ENCODE data around the gene GAB1.
A peak's percentile ranks its signal among the peaks of the same experiment; 100 is the strongest.

The GAB1 gene

DNA sequence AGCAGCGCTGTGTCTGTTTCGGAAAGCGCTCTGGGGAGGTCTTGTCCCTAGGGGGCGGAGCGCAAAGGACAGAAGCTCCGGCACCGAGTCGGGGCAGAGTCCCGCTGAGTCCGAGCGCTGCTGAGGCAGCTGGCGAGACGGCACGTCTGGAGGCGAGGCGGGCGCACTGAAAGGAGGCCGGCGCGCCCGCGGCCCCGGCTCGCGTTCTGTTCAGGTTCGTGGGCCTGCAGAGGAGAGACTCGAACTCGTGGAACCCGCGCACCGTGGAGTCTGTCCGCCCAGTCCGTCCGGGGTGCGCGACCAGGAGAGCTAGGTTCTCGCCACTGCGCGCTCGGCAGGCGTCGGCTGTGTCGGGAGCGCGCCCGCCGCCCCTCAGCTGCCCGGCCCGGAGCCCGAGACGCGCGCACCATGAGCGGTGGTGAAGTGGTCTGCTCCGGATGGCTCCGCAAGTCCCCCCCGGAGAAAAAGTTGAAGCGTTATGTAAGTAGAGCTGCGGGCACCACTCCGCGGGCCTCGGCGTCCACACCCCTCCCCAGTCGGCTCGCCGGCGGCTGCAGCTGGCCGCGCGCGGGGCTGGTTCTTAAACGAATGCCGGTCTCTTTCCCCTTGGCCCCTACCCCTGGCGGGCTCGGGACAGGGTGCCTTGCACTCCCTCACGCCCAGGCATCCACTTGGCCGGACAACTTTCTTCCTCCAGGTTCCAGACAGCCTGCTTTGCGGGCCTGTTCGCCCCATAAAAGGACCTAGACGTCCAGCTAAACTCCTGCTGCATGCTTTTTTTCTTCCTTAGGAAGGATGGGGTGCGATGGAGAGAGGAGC, at the start of gene GAB1:
GAB1 (plus strand) TSS at position 96 of the 819 bp plus-strand sequence; CDS start at position 409, 313 bp downstream.
- peak; percentile 81 for DNase-seq (ENCODE audit: low spot score)

DNA sequence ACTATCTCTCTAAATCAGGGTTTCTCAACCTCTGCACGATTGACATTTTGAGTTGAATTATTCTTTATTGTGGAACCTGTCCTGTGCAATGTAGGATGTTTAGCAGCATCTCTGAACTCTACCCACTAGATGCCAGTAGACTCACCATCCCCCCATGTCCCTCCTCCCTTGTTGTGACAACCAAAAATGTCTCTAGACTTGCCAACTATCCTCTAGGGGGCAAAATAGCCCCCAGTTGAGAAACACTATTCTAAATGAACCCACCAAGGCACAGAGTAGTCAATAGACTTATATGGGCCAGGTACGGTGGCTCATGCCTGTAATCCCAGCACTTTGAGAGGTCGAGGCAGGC, 49.1 kb upstream of the GAB1 start:
- DNase-seq (ENCODE audit: low spot score), result no peak

DNA sequence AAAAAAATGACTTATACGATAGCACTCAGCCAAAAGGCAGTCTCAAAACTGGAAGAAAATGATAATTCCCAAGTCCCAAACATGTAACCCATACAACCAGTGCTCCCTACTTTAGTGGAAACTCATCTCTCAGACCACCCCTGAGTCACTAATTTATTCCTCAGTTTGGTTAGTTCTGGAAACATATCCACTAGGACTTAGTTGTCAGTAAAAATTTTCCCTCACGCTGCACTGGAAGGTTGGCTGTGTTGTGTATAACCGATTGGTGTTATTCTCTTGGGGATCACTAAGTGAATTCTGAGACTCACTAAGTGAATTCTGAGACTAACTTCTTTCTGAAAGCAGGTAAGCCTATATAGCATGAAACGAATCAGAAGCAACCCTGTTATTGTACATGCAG, 48.5 kb upstream of the GAB1 start:
- no peak for DNase-seq (ENCODE audit: low spot score)

DNA sequence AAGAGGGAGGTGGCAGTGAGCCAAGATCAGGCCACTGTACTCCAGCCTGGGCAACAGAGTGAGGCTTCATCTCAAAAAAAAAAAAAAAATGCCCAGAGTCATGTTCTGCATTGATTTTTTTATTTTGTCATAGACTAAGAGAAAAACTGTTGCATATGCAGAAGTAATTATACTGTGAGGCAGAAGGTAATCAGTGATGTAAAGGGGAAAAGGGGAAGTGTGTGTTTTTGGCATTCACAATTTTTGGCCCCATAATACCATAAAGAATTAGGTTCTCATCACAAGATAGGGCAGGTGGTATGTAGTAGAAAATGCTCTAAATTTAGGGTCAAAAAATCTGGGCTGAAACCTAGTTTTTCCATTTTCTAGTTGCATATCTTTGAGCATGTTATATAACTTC, 47.3 kb upstream of the GAB1 start:
- DNase-seq (ENCODE audit: low spot score), result no peak

DNA sequence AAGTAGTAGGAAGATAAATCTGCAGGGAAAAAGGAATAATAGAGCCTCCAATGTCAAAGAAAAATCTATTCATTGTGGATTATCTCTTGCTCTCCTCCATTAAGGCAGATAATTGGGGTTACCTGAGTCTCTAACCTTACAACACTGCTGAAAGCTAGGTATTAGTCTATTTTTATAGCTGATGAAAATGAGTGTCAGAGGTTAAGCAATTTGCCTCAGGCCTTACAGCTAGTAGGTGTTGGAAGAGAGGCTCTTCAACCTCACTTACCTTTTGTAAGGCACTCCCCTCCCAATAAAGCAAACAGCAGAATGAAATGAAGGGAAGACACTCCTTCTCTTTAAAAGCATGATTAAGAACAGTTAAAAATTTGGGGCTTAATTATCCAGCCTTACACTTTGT, 45.4 kb upstream of the GAB1 start:
- DNase-seq (ENCODE audit: low spot score), result no peak

DNA sequence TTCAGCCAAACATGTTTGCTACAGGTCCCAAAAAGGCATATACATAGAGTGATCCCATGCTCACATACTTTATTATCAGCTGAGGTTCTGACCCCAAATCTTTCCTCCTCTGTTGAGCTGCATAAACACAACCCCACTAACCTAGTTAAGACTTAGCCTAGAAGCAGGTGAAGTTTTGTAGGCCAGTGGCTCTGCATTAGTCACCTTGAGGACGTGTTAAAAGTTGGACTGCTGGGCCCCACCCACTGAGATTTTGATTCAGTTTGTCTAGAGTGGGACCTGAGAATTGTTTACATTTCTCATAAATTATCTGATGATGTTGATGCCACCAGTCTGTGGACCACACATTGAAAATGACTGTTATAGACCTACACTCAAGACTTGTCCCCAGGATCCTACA, 43.8 kb upstream of the GAB1 start:
- no peak for DNase-seq (ENCODE audit: low spot score)

DNA sequence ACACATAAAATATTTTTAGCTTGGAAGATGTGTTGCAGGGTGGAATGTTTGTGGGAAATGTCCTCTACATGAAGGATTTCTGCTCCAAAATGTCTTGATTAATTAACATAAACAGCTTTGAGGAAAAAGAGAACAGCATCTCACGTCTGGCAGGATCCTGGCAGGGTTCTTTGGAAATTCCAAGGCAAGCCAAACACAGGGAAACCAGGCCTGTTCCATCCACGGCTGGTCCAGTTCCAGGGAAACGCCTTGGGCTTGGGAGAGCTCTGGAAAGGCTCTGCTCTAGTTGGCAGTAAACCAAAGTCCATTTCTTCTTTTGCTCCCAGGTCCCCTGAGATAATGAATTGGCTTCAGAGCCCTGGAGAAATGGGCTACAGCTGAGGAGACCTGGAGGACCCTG, 42.4 kb upstream of the GAB1 start:
- DNase-seq (ENCODE audit: low spot score), result peak; percentile 24

DNA sequence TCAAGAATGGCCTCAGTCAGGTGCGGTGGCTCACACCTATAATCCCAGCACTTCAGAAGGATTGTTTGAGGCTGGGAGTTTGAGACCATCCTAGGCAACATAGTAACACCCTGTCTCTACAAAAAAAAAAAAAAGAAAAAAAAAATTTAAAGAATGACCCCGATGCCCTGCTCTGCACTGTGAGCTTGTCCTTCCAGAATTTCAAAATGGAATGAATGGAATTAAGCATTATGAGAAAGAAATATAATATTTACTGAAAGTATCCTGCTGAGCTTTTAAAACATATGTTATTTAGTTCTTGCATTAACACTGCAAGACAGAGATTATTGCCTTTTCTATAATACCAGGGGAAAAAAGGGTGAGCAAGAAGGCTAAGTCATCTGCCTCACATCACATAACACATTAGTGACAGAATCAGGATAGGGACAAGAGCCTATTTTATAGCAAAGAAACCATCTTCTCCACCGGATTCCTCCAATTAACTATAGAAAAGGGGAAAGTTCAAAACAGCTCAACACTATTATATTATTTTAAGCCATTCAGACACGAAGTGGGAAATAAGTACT, 41.9 kb upstream of the GAB1 start:
- no peak for DNase-seq (ENCODE audit: low spot score)

DNA sequence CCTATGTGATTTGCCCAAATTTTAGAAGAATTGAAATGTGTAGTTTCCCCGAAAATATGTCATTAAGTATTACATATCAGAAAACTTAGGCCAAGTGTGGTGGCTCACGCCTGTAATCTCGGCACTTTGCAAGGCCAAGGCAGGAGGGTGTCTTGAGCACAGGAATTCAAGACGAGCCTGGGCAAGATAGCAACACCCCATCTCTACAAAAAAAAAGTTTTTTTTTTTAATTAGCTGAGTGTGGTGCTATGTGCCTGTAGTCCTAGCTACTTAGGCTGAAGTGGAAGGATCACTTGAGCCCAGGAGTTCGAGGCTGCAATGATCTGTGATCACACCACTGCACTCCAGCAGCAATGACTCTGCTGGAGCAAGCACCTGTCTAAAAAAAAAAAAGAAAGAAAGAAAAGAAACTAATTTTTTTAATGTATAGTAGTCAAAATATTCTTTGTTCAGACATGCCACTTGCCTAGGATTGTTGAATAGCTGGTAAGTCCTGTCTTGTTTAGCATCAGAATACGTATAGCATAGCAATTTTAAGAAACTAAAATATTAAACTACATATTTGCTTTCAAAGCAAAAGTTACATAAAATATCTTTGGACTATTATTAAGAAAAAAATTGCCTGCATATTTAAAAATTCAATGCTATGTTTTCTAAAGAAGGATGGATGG, 40.1 kb upstream of the GAB1 start:
- DNase-seq (ENCODE audit: low spot score), result no peak

DNA sequence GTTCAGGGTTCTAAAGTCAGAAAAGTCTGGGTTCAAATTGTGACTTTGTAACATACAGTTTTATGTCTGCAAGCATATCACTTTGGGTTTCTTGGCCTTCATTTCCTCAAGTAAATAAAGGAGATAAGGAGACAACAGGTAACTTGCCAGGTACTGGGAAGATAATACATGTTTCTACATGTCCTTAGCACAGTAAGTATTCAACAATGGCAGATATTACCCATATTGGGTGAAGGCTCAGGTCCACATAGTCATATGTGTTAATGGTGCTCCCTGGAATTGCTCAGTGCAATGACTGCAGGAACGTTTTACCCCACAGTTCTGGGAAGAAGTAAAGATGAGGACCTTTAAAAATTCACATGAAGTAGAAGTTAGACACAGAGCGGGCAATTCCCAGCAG, 35.8 kb upstream of the GAB1 start:
- no peak for DNase-seq (ENCODE audit: low spot score)

DNA sequence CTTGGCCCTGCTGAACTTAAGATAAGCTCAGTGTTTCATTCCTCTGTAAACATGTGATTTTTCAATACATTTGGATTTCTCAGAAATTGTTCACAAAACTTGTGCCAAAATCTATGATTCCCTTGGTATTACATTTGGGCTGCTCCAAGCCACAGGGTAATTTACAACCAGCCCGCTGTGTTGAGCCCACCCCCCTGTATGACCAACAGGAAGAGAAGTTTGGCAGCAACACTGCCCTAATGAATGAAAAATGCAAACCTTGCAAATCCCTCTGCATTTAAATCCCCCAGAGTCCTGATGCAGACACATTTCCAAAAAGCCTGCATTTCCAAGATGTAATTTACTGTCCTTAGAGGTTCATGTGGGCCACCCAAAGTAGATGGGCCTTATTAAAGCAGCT, 34.1 kb upstream of the GAB1 start:
- no peak for DNase-seq (ENCODE audit: low spot score)

DNA sequence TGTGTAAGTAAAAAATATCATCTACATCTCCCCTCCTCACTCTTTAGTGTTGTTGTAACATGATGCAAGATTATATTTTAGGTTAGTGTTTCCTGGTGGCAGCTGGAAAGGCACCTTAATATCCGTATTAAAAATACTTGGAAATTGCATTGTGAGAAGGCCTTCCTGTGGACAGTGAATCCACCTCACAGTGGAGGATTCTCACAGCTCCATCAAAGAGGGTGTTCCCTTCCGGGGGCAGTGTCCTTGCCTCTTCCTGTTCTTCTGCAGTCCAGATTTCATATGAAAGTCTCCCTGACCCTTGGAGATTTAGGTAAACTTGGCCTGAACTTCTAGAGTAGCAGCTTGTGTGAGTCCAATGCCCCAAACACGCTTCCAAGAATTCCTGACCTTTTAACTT, 29.9 kb upstream of the GAB1 start:
- no peak for DNase-seq (ENCODE audit: low spot score)

DNA sequence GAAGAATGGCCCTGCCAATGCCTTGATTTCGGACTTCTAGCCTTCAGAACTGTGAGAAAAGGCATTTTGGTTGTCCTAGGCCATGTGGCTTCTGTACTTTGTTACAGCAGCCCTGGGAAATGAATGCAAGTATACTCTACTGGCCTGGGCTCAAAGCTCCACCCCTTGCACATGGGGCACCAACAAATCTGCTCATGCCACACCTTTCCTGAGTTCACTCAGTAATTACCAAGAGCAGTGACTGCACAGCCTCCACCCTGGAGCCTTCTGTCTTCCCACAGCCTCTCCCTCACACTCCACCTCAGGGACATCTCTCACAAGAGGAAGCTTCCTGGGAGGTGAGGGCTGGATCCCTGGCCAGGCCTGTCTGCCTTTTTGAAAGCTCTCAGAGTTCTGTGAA, 29.1 kb upstream of the GAB1 start:
- DNase-seq (ENCODE audit: low spot score), result no peak

DNA sequence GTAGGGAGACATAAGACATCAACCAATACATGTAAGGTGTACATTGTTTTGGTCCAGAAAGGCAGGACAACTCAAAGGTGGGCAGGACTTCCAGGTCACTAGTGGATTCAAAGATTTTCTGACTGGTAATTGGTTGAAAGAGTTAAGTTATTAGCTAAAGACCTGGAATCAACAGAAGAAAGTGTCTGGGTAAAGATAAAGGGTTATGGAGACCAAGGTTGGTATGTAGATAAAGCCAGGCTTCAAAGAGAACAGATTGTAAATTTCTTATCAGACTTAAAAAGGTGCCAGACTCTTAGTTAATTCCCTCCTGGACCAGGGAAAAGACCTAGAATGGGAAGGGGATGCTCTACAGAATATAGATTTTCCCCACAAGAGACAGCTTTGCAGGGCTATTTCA, 28.3 kb upstream of the GAB1 start:
- DNase-seq (ENCODE audit: low spot score), result no peak

DNA sequence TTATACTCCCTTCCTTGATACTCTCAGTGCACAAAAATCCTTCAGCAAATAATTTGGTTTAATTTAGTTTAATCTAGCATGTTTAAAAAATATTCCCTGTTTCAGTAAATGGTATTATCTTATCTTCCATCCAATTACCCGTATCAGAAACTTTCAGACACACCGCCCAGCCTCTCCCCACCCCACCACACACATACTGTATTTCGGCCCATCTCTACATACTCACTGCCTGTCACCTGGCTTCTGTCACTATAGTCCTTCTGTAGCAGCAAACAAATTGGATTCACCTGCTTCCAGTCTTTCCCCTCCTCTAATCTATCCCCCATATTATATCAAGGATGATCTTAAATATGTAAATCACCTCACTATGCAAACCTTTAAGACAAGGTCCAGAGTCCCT, 24.8 kb upstream of the GAB1 start:
- no peak for DNase-seq (ENCODE audit: low spot score)

DNA sequence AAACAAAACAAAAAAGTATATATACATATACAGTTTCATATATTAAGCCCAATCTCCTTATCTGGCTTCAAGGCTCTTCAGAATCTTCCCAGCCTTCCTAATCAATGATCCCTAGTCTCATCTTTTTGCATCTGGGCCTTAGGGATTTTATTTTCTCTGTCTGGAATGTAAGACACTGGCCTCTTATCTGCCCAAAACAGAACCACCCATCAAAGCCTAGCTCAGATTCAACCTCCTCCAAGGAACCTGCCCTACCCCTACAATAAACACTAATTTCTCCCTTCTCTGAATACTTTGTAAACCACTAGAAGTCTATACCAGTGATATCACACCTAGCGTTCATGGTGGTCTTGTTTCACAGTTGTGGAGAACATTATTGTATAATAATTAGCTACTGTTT, 23.2 kb upstream of the GAB1 start:
- no peak for DNase-seq (ENCODE audit: low spot score)

DNA sequence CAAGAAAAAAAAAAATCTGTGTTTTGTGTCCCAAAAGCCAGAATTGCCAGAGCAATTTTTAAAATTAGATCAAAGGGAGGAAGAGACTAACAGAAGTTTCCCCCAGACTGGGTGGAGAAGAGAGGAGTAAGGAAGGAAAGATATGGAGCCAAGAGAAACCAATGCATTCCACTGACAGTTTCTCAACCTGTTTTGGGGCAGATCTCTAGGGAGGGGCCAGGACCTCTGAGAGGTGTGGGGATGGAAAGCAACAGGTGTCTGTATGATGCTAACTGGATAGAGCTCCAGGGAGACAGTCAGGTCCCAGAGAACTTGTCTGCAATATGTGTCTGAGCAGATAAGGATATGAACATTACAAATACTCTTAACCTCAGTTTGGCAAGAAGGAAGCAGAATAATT, 22.7 kb upstream of the GAB1 start:
- DNase-seq (ENCODE audit: low spot score), result no peak

DNA sequence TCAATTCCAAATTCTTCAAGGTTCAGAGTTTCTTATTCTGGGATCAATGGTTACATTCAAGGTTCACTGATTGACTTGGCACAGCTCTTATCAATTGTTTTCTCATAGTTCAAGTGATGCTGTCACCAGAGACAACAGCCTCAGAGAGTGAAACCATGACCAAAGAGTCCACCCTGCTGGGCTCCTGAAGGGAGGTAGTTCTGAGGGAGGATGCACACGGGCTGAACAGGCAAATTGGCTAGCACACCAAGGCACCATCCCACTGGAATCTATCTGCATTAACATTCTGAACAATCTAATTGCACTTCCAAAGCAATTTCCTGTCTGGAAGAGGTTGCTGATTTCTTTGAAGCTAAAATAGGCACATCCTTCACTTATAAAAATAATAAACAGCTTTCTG, 16.6 kb upstream of the GAB1 start:
- DNase-seq (ENCODE audit: low spot score), result no peak

DNA sequence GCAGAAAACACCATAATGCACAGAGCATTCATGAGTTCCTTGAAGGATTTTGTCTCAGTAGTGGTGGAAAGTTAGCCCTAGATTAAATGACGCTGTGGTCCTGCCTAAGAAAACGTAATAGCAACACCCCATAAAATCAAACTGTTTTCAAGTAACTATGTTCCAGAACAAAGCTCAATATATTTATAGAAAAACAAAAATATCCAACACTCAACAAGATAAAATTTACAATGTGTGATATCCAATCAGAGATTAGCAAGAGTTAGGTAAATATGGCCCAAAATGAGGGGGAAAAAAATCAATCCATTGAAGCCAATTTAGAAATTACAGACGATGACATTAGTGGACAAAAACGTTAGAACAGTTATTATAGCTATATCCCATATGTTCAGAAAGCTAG, 9.9 kb upstream of the GAB1 start:
- no peak for DNase-seq (ENCODE audit: low spot score)

DNA sequence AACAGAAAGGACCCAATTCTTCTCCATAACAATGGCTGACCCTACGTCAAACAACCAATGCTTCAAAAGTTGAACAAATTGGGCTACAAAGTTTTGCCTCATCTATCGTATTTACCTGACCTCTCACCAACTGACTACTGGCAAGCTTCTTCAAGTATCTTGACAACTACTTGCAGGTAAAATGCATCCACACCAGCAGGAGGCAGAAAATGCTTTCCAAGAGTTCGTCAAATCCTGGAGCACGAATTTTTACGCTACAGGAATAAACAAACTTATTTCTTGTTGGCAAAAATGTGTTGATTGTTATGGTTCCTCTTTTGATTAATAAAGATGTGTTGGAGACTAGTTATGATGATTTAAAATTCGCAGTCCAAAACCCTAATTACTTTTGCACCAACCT, 6.7 kb upstream of the GAB1 start:
- DNase-seq (ENCODE audit: low spot score), result no peak

DNA sequence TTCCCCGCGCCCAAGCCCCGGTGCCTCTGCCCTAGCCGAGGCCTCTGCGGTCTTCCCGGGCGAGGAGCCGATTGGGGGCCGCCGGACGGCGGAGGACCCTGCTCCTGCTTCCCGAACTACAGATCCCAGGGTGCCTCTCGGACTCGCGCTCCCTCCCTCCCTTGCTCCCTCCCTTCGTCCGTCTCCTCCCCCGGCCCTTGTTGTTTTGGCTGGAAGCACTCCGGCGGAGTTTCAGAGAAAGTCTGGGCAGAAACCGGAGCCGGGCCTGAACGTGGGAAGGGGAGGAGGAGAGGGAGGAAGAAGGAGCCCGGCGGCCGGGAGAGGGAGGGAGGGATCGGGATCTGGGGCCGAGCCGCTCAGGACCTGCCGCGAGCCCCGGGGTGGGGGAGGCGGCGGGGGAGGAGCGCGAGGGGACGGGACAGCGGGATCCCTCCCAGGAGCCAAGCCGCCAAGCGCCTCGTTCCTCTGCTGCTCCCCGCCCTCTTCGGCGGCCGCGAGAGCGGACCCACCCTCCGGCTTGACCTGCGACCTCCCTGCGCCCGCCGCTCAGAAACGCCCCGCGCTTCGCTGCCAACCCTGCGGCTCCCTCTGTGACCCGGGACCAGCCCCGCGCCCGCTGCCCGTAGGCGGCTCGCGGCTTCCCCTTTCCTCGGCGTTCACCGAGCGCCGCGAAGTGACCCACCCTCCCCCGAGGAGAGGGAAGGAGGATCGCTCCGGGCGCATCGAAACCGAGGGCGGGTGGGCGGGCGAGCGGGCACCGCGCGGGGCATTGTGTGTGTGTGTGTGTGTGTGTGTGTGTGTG, 496 bp upstream of the GAB1 start:
- DNase-seq (ENCODE audit: low spot score), result peak; percentile 85

DNA sequence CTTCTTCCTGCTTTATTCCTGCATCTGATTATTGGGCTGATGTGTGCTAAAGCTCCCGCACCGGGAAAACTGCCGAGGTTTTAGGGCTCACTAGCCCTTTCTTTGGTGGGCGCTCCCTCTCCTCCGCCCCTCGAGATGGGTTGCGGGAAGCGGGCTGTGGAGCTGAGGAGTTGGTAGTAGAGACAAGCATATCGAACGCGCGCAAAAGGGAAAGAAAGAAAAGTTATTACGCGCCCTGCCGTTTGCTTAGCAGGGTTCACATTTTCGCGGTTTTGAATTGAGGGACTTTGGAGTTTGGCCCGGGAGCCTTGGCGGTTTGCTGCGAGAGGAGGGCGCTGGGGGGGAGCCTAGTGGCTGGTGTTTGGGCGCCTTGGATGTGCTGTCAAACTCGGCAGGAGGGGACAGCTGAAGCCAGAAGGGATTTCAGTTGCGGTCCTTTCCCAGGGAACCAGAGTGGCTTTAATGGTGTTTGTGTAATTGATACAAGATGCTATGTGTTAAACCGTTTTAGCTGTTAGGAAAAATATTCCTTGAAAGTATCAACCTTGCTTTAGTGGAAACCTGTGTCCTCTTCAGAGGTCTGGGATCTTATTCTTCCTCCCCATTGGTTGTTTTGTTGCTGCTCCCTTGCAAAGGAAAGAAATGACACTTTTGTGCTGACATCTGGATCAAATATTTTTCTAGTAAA, 1.1 kb downstream of the GAB1 start:
- peak; percentile 37 for DNase-seq (ENCODE audit: low spot score)

Measured in AG08396 (cell line).